ENCODE results near the gene OR2B6.
"Not testable (repeated sequence)": the region's sequence is repeated elsewhere in the genome, so short reads cannot be mapped to it uniquely, and the experiment has no call there.

Gene OR2B6

GRCh38 chr6:27956941-27957340 is at the start of gene OR2B6:
Gene OR2B6, plus strand, starts transcription at chr6:27957241. Its CDS starts 0 bp downstream, at chr6:27957241.
- DNase-seq: no peak

- DNase-seq: no peak
Measured at GRCh38 chr6:27908017-27908416, 49.0 kb upstream of the OR2B6 start.

DNA sequence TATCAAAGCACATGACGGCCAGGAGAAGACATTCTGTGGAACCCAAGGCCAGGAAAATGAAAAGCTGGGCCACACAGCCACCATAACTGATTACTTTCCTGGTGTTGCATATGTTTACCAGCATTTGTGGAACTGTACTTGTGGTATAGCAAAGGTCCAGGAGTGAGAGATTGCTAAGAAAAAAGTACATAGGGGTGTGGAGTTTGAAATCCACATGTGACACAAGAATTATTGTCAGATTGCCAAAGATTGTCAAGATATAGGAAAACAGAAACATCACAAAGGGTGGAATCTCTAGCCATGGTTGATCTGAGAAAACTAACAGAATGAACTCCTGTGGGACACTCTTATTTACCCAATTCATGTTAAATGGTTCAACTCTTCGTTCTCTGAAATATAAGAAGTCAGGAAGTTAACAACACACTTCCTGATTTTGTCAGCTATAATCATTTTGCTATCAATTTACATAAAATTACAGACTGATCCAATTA is 45.0 kb upstream of the OR2B6 start, which contains the start of gene OR2B2:
Gene OR2B2, minus strand, starts transcription at position 441 of the 491 bp plus-strand sequence. Its CDS starts 77 bp downstream, at position 364.
- DNase-seq: no peak

DNA sequence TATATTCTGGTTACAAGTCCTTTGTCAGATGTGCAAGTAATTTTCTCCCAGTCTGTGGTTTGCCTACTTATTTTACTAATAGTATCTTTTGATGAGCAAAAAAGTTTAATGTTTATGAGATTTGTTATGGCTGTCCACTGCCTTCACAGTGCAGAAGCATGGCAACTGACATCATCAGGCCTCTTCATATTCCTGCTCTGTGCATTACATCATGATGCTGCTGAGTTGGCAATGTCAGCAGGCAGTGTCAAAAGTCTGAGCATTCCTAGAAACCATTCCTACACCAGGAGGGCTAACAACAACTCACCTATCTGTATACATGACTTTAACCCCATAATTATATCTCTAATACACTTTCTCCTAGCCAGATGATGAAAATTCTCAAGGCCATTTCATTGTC is 34.1 kb upstream of the OR2B6 start:
- no peak for DNase-seq

DNA sequence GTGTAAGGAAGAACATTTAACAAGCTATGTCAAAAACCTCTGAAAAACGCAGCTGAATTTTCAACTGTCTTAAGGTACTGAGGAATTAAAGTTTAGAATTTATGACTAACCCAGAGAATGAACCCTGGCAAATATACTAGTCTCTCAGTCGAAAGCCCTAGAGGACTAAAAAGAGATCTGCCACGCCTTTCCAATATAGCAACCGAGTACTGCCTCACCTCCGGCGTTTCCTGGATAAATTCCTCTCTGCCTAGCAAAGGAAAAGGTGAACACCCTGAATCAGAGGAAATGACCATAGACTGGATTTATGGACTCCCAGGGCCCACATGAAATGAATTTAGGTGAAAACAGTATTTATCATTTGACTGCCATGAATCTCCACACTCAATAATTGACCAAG is 32.9 kb upstream of the OR2B6 start:
- DNase-seq: no peak

DNA sequence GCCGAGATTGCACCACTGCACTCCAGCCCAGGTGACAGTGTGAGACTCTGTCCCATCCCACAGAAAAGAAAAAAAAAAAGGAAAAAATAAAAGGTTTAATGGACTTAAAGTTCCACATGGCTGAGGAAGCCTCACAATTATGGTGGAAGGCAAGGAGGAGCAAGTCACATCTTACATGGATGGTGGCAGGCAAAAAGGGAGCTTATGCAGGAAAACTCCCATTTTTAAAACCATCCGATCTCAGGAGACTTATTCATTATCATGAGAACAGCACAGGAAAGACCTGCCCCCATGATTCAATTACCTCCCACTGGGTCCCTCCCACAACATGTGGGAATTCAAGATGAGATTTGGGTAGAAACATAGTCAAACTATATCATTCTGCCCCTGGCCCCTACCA is 29.0 kb upstream of the OR2B6 start:
- DNase-seq: not testable (repeated sequence)

GRCh38 chr6:27929930-27930329 is 27.1 kb upstream of the OR2B6 start:
- not testable (repeated sequence) for DNase-seq

- no peak for DNase-seq
Measured at GRCh38 chr6:27931209-27931608, 25.8 kb upstream of the OR2B6 start.

GRCh38 chr6:27940766-27941165 is 16.3 kb upstream of the OR2B6 start:
- DNase-seq: no peak

DNA sequence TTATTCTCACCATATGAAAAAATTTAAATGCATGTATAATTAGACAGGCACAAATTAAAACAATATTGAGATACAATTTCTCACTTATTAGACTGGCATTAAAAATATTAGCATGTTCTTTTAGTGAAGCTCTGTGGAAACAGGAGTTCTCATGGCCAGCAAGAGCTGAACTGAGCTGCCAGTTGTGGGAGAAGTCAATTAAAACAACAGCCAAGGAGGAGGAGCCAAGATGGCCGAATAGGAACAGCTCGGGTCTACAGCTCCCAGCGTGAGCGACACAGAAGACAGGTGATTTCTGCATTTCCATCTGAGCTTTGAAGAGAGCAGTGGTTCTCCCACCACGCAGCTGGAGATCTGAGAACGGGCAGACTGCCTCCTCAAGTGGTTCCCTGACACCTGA is 14.0 kb upstream of the OR2B6 start:
- DNase-seq: not testable (repeated sequence)

DNA sequence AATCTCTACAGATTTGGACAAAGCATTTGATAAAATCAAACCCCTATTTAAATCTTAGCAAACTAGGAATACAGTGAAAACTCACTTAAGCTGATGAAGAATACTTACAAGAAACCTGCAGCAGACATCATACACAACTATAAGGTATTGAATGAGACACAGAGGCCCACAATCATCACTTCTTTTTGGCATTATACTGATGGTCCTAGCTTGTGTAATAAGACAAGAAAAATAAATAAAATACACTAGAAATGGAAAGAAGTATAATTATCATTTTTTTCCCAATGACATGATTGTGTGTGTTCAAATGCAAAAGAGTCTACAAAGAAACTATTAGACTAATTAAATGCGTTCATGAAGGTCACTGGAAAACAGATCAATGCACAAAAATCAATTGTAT is 8.8 kb upstream of the OR2B6 start:
- no peak for DNase-seq

- DNase-seq: no peak
Measured at GRCh38 chr6:27951040-27951439, 6.0 kb upstream of the OR2B6 start.

DNA sequence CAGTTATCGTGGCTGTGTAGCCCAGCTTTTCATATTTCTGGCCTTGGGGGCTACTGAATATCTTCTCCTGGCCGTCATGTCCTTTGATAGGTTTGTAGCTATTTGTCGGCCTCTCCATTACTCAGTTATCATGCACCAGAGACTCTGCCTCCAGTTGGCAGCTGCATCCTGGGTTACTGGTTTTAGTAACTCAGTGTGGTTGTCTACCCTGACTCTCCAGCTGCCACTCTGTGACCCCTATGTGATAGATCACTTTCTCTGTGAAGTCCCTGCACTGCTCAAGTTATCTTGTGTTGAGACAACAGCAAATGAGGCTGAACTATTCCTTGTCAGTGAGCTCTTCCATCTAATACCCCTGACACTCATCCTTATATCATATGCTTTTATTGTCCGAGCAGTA is 475 bp downstream of the OR2B6 start:
- no peak for DNase-seq

GRCh38 chr6:27962506-27962905 is 5.5 kb downstream of the OR2B6 start:
- no peak for DNase-seq

DNA sequence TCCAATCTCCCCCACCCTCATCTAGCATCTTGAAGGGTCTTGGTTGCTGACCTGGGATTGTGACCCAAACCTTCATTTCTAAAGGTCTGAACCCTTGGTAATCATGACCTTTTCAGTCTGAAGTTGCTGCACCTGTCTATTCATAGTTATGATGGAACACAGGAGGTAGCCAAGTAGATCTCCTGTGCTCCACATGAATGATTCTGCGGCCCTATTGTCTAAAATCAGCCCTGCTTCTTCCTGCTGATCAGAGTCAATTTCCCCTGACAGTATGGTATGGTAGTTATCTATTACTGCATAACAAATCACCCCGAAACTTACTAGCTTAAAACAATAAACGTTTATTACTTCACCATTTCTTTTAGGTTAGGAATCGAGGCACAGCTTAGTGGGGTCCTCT is 9.0 kb downstream of the OR2B6 start:
- no peak for DNase-seq

DNA sequence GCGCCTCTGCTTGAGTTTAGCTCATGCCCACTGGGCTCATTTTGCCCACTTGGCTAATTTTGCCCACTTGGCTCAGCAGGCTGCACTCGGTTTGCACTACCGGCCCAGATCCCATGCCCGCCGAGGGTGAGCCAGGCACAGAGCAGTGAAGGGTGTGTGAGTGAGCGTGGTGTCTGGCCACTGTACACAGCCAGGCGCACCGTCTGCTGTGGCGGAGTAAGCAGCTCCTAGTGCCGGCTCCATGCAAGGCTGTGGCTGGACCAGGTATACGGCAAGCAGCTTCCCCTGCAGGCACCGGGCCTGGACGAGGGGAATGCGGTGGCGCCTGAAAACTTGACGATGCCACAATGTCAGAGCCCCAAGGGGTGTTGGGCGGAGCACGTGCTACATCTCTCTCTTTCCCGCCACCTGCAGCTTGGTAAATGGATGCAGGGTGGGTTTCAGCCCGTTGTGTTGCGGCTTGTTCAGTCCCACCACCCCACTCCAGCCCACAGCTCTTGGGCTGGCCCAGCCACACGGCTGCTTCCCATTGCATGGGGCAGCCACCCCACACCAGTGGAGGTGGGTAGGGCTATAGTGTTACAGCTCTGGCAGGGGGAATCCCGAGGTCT is 9.9 kb downstream of the OR2B6 start:
- DNase-seq: no peak

- DNase-seq: no peak
Measured at GRCh38 chr6:27970444-27970843, 13.4 kb downstream of the OR2B6 start.

DNA sequence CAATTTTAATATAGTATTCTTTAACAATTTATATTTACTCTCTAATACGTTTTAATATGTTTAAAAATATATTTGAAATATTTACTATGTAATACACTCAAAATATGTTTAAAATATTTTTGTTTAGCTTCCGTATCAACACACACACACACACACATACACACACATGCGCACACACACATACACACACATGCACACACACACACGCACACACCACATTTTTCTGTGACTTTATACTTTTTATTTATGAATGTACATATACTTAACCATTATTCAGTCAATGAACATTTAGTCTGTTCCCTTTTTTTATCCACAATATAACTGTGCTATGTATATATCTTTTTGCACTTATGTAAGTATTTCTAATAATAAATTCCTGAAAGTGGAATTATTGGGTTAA is 15.7 kb downstream of the OR2B6 start:
- no peak for DNase-seq

GRCh38 chr6:27977387-27977786 is 20.3 kb downstream of the OR2B6 start:
- no peak for DNase-seq

- no peak for DNase-seq
Measured at GRCh38 chr6:27978705-27979104, 21.7 kb downstream of the OR2B6 start.

GRCh38 chr6:27980111-27980510 is 23.1 kb downstream of the OR2B6 start:
- no peak for DNase-seq

- DNase-seq: no peak
Measured at GRCh38 chr6:27986928-27987725, 30.1 kb downstream of the OR2B6 start.

GRCh38 chr6:27994616-27995015 is 37.6 kb downstream of the OR2B6 start:
- no peak for DNase-seq

DNA sequence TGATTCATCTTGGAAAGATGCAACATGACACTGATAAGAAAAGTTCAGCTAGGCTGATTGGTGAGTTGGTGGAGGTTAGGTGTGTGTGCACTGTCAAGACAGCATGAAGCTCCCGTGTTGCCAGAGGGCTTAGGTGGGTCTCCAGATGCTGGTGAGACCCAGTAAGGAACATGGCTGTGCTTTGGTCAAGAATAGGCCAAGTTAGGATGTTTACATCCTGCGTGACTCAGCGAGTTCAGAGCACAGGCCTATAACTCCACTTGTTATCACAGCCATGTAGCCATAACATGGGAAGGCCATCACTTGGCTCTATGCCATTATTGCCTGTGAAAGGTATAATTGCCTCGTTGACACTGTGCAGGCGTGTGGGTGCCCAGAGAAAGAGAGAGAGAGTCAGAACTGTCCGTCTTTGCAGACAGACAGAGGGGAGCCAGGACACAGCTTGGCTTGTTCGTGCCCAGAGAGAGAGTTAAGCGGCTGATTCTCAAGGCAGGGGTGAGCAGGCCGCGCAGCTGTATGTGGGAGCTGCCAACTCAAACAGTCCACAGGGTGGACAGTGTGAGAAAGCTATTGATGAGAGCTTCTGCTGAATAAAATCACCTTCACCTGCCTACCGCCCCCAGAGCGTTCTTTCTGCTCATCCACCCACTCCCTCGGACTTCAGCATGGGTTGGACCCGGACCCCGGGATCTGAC is 43.5 kb downstream of the OR2B6 start:
- no peak for DNase-seq
